GM19324 (cell line): ENCODE data around the gene DKK3.

Source experiments
- ATAC-seq: cut with Tn5 transposase; IDR thresholded peaks from one replicate; pipeline ENCODE4 v1.9.1; 2021; ENCODE audit warnings: mild to moderate bottlenecking, moderate library complexity; ENCODE audit not compliant: unreplicated experiment, low FRiP score

DKK3 gene

DNA sequence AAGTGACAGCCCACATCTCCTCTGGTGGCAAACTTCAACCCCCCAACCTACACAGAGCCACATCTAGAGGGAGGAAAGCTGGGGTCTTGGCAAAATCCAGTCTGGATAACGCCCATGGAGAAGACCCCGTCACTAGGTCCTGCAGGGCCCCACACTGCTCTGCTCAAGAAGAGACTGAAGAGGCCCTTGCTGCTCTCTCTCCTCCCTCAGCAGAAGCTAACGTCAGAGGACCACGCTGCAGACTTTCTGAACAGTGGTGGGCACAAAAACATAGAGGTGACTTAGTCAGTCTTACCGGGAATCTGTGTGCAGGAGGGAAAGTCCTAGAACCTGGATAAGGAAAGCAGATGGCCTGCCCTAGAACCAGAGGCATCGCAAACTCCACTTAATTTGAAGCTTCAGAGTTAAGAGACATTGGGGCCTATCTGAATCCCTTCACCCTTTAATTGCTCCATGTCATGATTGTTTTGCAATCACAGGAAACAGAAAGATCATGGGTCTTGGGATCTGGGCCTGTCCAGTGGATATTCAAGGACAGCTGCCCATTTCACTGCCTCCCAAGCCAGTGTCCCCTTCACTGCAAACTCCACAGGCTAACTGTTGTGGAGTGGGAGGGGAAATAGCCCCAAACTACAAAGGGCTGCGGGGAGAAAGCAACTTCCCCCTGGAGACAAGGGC lies 1.7 kb downstream of the DKK3 start:
- no peak for ATAC-seq

DNA sequence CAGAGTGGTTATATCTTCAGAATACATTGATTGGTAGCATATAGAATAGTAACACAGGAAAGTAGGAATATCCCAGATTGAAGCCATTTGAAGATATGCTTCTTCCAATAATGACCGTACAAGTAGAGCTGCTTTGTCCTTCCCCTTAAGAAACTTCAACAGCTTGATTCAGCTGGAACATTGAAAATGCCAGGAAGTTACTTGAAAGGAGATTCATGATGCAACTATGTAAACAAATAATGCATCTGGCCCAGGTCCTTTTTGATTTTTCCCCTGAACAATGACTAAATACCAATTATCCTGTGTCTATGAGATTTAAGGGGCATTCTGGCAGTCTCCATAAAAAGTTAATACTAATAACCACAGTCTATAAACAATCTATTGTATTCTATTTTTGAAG lies 3.0 kb downstream of the DKK3 start:
- ATAC-seq: no peak

DNA sequence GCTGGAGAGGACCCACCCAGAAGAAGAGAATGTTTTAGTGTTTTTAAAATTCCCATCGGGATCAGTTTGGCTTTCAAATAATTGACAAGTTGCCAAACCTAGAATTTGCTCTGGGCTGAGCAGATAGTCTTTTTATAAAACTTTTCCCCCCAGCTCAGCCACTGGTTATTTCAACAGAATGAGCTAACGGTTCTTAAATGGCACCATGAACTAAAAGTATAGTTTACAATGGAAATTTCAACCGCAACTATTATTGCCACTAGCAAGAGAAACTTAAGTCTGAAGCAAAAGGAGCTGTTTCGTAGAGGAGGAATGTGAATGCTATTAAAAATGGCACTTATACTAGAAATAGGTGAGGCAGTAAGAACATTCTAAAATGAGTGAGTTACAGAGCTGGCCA lies 3.4 kb downstream of the DKK3 start:
- ATAC-seq: no peak

DNA sequence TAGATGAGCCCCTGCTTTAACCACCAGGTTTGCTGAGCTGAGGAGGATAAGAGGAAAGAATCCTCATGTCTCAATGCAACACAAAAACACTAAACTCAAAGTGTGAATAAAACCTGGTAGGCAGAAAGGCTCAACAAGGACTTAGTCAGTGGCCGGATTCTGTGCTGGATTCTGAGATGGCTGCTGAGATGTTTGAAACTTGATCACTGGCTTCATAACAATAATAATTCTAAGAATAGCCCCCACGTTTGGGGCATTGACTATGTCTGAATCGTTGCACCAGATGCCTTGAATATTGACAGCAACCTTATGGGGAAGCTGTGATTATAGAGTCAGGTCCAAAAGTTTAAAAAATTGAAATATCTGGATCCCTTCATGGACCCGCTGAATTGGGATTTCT lies 4.6 kb downstream of the DKK3 start:
- ATAC-seq: no peak

DNA sequence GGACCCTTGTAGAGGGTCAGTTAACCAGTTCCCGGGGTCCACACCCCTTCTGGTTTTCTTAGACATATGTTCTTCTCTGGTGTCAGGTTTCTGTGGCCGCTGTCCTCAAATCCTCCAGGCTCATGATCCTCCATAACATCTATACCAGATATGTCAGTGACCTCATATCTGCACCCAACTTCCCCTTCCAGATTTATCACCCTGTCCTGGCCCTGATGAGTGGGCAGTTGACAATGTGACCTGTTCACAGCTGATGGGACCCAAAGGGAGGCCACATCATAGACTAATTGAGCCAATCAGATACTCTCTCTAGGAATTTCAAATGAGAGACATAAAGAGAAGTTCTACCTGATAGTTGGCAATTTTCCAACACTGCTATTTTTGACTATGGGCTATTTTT lies 5.1 kb downstream of the DKK3 start:
- no peak for ATAC-seq

DNA sequence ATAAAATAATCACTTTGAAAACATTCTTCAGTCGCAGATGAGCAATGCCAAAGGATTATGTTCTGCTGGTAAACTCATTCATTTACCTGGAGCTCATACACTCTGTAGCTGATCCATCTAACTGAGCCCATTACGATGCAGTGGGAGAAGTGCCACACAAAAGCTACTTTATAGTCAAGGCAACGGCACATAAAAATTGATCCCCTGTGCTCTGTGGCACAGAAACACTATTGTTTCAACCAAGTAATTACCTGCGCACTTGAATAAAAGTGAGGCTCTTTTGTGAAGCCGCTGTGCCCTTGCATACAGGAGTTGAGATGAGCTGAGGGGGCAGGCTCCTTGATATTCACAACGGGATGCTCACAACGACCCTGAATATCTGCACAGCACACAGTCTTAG lies 7.2 kb downstream of the DKK3 start:
- no peak for ATAC-seq

DNA sequence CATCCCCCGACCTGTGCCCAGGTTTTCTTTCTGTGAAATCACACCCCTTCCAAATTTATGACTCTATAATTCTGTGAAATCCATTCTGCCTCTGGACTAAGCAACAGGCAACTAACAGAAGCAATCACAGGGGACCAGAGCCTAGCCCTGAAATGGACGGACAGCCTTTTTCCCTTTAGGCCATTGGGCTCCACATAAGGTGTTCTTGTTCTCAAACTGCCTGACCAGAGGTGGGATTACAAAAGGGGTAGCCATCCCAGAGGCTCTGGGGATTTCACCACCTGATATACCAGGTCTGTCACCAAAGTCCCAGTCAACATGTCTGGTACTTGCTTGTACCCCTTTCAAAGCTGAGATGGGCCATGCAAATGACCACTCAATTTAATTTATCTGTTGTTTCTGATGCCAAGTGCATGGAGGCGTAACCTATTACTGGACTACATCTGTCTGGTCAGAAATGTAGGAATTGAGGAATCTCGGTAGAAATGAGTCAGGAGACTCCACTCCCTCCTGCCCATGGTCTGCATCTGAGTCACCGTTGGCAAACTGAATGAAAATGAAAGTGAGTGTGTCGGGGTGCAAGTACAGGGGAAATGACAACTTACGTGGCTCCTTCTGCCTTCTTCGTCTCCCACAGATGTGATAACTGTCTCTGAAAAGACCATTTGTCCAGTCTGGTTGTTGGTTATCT lies 10.2 kb downstream of the DKK3 start:
- ATAC-seq: no peak

DNA sequence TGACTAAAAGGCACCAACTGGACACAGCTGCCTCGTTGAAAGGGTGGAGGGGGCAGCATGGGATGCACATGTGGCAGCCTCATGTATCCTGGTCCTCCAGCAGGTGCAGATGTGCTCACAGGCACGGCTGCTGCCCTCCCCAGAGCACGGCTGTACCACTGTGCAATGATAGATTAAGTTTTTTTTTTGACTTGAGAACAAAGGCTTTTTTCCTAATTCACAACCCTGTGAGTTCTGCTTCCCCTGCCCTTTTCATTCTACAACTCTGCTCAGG lies 11.4 kb downstream of the DKK3 start:
- no peak for ATAC-seq

DNA sequence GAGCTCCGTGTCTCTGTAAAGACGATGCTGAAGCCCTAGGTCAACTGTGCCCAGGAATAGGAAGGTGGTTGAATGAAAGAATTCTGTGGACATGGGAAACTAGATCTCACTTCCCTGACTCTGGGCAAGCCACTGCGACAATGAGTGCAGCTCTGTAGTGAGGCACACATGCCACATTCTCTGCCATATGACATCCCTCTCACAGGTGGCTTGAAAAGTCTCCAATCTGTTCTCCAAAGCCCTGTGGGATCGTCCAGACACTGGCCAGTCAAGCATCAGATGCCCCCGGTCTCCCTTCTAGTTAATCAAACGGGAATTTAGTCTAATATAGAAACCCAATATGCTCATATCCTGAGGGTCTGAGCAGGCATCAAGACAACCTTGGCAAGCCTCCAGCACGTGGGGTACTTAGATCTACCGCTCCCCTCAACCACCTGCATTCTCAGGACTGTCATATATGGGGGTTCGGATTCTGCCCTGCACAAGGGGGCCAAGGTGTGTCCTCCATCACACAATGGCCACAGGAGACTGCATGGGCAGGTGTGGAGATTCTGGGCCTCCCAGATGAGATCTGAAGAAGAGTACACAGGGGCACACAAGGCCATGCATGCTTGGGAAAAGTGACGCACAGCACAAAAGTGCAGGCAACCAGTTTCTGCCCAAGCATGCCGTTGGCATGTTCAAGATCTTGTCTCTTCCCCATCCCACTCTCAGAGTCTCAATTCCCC lies 11.9 kb downstream of the DKK3 start:
- no peak for ATAC-seq

DNA sequence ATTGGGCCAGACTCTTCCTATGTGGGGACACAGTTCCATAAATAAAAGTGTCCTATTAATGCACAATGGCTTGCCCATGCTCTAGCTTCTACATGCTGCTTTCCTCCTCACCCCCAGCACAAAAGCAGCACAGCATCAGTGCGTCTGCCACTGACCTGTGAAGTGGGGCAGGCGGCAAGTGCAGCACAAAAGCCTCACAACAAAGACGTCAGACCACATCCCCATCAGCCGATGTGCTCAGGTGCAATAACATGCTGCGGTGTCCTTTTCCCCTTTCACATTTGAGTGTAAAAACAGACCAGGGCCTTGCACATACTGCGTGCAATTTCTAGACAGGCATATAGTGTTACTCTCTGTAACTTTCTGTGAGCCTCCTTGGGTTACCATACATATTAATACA lies 12.8 kb downstream of the DKK3 start:
- ATAC-seq: no peak

DNA sequence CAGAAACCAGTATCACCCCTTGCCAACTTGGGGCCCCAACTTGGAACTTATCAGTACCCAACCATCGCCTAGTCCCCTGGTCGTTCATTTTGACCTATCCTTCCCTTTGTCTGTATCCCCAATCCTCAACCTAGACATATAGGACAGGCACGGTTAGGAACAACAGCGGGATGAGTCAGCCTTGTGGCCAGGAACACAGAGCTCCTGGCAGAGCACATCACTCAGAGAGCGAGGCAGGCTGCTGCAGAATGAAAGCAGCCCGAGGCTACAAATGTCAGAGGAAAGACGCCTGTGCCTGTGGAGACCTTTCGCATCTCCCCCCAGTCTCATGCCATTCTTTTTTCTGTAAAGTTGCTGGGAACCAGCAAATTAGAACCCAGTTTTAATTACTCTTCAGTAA lies 14.6 kb downstream of the DKK3 start:
- no peak for ATAC-seq

DNA sequence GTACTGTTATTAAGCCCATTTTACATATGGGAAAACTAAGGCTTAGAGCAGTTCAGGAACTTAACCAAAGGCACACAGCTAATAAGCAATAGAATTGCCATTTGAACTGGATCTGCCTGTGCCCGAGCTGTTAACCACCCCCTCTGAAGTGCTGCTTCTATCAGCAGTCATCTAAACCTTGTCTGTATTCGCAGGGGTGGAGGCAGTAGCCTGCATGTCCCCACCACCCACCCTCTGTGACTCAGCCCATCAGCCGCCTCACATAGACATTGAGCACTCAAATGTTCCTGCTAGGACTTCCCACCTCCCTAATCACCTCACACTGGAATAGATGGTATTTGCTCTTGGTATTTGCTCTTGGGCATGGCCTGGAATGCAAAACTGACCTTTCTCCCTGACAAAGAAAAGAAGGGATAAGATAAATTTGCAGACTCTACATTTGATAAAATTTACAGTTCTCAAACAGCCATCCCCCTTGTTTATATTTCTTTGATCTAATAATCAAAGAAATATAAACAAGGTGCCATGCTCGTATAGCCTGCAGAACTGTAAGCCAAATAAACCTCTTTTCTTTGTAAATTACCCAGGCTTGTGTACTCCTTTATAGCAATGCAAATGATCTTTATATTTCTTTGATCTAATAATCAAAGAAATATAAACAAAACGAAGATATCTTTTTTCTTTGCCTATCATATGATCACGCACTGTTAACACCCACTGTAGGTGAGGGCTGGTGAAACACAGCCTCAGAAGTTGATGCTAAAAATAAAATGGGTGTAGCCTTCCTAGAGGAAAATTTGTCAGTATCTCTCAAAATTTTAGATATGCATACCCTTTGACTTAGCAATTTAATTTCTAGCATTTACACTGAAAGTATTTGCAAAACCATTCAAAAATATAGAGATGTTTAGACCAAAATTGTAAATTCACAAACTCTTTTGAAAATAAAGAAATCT lies 15.9 kb downstream of the DKK3 start:
- no peak for ATAC-seq

DNA sequence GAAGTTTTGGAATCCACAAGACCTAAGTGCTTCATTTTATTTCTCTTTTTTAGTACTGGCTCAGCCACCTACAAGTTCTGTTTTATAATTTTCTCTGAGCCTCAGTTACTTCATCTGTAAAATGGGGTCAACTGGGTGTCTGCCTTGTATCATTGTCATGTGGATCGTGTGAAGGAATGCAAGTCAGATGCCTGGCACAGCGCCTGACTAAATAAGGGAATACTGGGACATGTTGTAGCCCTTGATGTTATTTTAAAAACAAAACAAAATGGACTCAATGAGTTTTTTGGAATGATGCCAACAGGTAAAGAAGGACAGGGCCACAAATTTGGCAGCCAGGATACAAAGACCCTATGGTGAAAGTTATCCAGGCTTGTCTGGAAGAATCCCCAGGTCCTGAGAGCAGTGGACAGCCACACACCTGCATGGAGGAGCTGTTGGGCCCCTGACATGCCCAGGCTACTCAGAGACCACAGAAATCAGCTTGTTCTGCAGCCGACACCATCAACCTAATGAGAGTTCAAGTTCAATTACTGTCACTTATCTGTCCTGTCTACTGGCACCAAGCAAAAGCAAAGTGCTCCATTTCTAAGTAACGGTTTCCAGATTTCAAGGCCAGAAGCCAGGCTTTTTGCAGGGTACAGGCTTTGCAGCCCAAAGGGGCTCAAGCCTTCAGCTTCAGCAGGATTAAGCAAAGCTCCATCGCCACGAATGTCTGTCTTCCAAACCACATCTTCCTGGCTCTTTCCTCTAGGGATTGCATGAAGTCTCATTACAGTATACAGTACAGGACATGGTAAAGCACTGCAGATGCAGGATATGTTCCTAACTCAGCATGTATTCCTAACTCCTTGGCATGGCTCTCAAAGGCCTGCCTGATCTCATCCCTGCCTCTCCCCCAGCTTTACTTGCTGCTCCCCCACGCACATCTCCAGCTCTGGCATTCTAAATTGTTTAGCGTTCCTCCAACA lies 18.4 kb downstream of the DKK3 start:
- ATAC-seq: no peak

DNA sequence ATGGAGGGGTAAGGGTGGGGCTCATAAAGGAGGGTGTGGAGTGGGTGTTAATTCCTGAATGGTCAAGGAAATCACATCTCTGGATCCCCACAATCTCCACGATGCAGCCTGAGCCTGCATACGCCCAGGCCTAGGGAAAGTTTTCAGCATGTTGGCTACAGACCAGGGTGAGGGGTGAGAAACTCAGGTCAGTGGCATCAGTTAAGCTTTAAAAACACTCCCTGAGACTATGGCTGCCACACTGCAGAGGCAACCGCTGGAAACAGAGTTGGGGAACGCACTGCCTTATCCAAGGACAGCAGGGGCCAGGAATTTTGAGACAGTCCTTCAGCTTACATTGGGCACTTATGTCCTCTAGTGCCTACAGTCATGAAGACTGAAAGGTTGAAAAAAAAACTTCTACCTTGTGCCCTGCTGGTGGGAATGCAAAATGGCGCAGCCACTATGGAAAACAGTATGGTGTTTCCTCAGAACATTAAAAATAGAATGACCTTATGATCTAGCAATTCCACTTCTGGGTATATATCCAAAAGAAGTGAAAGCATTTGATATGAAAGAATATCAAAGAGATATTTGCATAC lies 19.7 kb downstream of the DKK3 start:
- no peak for ATAC-seq

DNA sequence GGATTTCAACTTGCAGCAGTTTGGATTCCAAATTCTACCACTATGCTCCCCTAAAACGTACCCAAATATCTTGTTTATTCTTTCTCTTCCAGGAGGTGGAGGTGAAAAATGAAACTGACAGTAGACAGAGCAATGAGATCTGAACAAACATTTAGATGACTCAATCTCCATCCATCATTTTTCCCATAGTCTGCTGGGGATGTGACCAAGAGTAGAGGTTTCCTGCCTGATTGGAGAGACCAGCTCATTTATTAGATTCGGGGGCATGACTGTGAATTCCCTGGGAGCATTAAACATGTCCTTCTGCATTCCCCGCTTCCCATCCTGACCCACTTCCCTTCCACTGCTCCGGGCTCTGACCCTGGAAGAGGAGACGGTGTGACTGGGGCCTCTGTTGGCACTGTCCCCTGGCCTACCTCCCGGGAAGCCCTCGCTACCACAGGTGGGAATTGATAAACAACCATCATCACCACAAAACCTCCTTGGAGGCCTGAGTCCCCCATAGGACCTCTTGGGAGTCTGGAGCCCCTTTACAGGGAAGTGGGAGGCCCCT lies 20.3 kb downstream of the DKK3 start:
- ATAC-seq: no peak

DNA sequence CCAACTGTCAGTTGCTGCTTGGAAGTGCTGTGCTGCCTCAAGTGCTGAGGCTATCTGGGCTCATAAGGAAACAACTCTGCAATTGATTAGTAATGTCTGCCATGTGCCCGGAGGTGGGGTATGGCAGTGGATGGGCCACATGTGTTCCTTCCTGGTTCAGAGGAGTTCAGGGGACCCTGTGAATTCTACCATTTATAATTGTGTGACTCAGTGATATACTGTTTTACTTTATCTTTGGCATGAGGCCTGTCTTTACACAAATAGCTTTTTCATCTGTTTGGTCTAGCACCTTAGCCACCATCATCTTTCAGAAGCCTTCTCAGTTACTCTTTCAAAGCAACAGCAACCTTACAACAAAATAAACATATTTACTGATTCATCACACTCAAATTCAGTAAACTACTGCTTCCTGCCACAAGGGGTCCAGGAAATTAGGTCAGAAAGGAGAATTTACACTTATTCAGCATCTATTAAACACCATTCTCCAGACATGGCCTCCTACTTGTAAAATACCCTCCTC lies 20.9 kb downstream of the DKK3 start:
- no peak for ATAC-seq

DNA sequence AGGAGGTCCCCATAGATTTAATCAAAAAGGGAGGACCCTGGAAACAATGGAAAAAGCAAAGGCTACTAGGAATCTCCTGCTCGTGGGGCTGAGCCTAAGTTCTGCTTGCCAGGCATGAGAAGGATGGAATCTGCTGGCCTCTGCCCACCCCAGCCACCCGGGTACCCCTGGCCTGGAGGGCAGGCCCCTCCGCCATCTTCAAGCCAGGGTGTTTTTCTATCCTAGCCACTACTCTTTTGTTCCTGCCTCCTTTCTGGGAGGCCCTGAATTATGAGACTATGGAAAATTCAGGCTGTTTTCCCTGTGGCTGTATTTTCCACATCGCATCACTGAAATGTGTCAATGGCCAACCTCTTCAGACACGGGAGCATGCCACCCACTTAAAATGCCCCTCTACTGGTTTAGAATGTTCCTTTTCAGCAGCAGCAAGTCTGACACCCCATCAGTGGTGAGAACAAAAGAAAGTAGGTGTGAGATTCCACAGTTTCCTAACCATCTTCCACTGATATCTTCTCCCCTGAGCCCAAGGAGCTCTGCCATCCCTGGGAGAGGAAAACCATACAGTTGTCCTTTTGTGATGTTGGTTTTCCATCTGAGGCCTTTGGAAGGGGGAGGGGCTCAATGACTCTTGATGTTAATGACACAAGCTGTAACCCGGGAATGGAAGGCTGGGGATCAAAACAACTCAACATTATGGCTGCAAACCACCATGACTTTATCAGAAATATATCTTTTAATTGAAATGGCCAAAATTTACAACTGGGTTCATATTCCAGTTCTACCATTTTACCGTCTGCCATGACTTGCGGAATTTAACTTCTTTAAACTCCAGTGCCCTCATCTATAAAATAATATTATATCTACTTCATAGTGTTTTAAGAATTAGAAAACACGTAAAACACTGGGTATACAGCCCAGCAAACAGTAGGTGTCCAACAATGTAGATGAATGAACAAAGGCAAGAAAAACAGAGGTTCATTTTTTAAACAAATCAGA lies 22.2 kb downstream of the DKK3 start:
- no peak for ATAC-seq
